ENCODE results near the gene DAPK1. TPM values are rescaled to one million over a fixed set of nuclear protein-coding genes. Genes with fewer than 3 reads are reported as not detected.

DAPK1 gene
- total and polyA plus RNA-seq, 2 donors (not counting 3 experiments of a cell fraction or from before 2014, with no cell fraction given): 58.9 to 119 TPM

DNA sequence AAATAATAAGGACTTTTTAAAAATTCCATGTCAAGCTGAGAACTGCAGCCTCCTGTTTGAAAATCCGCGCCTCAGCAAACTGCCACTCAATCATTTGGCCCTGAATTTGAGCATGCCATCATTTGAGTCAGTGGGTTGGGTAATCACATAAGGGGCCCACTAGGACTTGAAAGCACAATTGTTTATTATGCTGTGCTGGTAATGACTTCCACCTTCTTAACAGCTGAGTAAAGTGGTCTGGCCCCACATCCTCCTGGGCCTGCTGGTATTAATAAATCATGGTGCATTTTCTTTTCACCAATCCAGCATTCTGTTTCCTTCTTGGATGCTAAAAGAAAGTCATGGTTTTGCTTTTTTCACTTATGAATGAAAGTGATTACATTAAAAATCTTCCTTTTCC is 125.3 kb downstream of the DAPK1 start:
- no peak overlapping the region for H3K9ac ChIP-seq (replicated peaks; ENCODE audit: extremely low read depth, insufficient read depth, low read length)
- POLR2A ChIA-PET: no interaction called here
- no peaks in the 10 kb centered on the region for H3K4me1 ChIP-seq (ENCODE audit: control insufficient read depth, extremely low read depth, insufficient read depth, low read length)
- intact Hi-C loops (cut with micrococcal nuclease): no loop called here
- H3K27ac ChIP-seq (ENCODE audit: insufficient read depth, low read depth, low read length): no peak overlapping the region
- H3K4me3 ChIP-seq (replicated peaks in 1 of 3; ENCODE audit: insufficient read depth in 1 of 3, low read depth in 1 of 3, low read length in 3 of 3): no peak overlapping the region
- peaks cover 3 to 16% of the 10 kb centered on the region in 2 experiments for H3K36me3 ChIP-seq (ENCODE audit: control insufficient read depth in 2 of 2, extremely low read depth in 1 of 2, insufficient read depth in 2 of 2, low read length in 2 of 2)
- no peak overlapping the region for H3K4me2 ChIP-seq (ENCODE audit: insufficient read depth, low read length)
- no peaks in the 10 kb centered on the region for H4K20me1 ChIP-seq (replicated peaks; ENCODE audit: control insufficient read depth, extremely low read depth, insufficient read depth, low read length)
- TF ChIP-seq CTCF (IDR thresholded peaks at IDR 0.05; ENCODE audit: extremely low read depth in 1 of 2, insufficient read depth in 1 of 2, low read depth in 1 of 2, low read length in 2 of 2) (no peak), MYC (IDR thresholded peaks at IDR 0.05; ENCODE audit: low read depth, low read length) (no peak), FOS (IDR thresholded peaks at IDR 0.05; ENCODE audit: borderline replicate concordance, insufficient read depth, low read length) (no peak), POLR2A (IDR thresholded peaks at IDR 0.05; ENCODE audit: low read depth, low read length) (no peak), JUN (IDR thresholded peaks at IDR 0.05; ENCODE audit: borderline replicate concordance, insufficient read depth, insufficient read length, low read depth) (no peak), EZH2 (IDR thresholded peaks at IDR 0.05; ENCODE audit: borderline replicate concordance, low read depth, low read length, severe bottlenecking) (no peak), GATA2 (IDR thresholded peaks at IDR 0.05; ENCODE audit: insufficient read depth, insufficient read length, low read depth, low read length) (no peak), POLR2AphosphoS5 (IDR thresholded peaks at IDR 0.05; ENCODE audit: insufficient read depth, low read depth, low read length) (no peak)
- TF ChIP-seq, protein P1, sequence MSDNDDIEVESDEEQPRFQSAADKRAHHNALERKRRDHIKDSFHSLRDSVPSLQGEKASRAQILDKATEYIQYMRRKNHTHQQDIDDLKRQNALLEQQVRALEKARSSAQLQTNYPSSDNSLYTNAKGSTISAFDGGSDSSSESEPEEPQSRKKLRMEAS (IDR thresholded peaks at IDR 0.05; ENCODE audit: insufficient read depth, insufficient read length): no peak
- H3K27me3 ChIP-seq (ENCODE audit: control insufficient read depth in 2 of 2, insufficient read depth in 2 of 2, low read length in 2 of 2): no peaks in the 10 kb centered on the region
- peak; percentile 21 for FAIRE-seq
- no peaks in the 10 kb centered on the region for H3K79me2 ChIP-seq (ENCODE audit: control insufficient read depth, insufficient read depth, low read length)
- CTCF ChIA-PET: interaction anchor here (1.5 kb wide), 1 partner anchor 9 kb away, joined by 4 read pairs; no protein-coding TSS in a partner anchor
- no TSS peak for BruUV-seq (replicated peaks)
- H3K9me3 ChIP-seq (replicated peaks; ENCODE audit: control insufficient read depth, insufficient read depth, low read length): no peaks in the 10 kb centered on the region
- peak; percentile 43 for DNase-seq (ENCODE audit: low read depth, low spot score)
- dilution Hi-C loops (cut with MboI; ENCODE audit: extremely low pct_ligation_motif_present, low sequenced_read_pairs): no loop called here
- no peaks in the 10 kb centered on the region for H3K9me1 ChIP-seq (replicated peaks; ENCODE audit: control insufficient read depth, extremely low read depth, insufficient read depth, low read length)
- no peak overlapping the region for H2AFZ ChIP-seq (ENCODE audit: low read depth, low read length)
